Measurements from ENCODE around the gene SCAF1. TPM values are rescaled to one million over a fixed set of nuclear protein-coding genes. Genes with fewer than 3 reads are reported as not detected.

SCAF1 gene
- total RNA-seq, 1 experiment from 2014 or later, result 129 TPM

GRCh38 chr19:49660338-49660961 lies 18.4 kb downstream of the SCAF1 start:
- H3K27ac Mint-ChIP-seq (ENCODE audit: unreplicated experiment), result peak overlapping the region; percentile 42

GRCh38 chr19:49662011-49662410 lies 20.0 kb downstream of the SCAF1 start:
- Mint-ChIP-seq H3K27me3 (ENCODE audit: unreplicated experiment) (no peaks in the 10 kb centered on the region), H3K4me1 (ENCODE audit: low read depth, unreplicated experiment) (peaks cover 7% of the 10 kb centered on the region), H3K4me3 (ENCODE audit: low read depth, unreplicated experiment) (no peak overlapping the region), H3K9me3 (ENCODE audit: low read depth, unreplicated experiment) (no peaks in the 10 kb centered on the region), H3K27ac (ENCODE audit: unreplicated experiment) (no peak overlapping the region), H3K36me3 (ENCODE audit: insufficient read depth, unreplicated experiment) (peaks cover 95% of the 10 kb centered on the region)
- CTCF ChIA-PET, result no interaction called here
- no peak for TF ChIP-seq CTCF (IDR thresholded peaks at IDR 0.05; ENCODE audit: unreplicated experiment)
- BruUV-seq (replicated peaks), result no TSS peak
- intact Hi-C loops (cut with micrococcal nuclease; ENCODE audit: unreplicated experiment), result no loop called here
- DNase-seq, result no peak

More at GRCh38 chr19:49660338-49660961, 18.4 kb downstream of the SCAF1 start:
- no peak overlapping the region for H3K4me3 Mint-ChIP-seq (ENCODE audit: low read depth, unreplicated experiment)
- no peak for DNase-seq
- H3K9me3 Mint-ChIP-seq (ENCODE audit: low read depth, unreplicated experiment), result no peaks in the 10 kb centered on the region
- H3K36me3 Mint-ChIP-seq (ENCODE audit: insufficient read depth, unreplicated experiment), result peaks cover 95% of the 10 kb centered on the region
- no peaks in the 10 kb centered on the region for H3K4me1 Mint-ChIP-seq (ENCODE audit: low read depth, unreplicated experiment)
- H3K27me3 Mint-ChIP-seq (ENCODE audit: unreplicated experiment), result no peaks in the 10 kb centered on the region
- BruUV-seq (replicated peaks), result no TSS peak
- intact Hi-C loops (cut with micrococcal nuclease; ENCODE audit: unreplicated experiment), result no loop called here
- TF ChIP-seq CTCF (IDR thresholded peaks at IDR 0.05; ENCODE audit: unreplicated experiment), result no peak
- CTCF ChIA-PET, result no interaction called here

GRCh38 chr19:49663224-49663623 lies 21.2 kb downstream of the SCAF1 start:
- Mint-ChIP-seq H3K27me3 (ENCODE audit: unreplicated experiment) (no peaks in the 10 kb centered on the region), H3K36me3 (ENCODE audit: insufficient read depth, unreplicated experiment) (peaks cover 92% of the 10 kb centered on the region), H3K27ac (ENCODE audit: unreplicated experiment) (no peak overlapping the region), H3K9me3 (ENCODE audit: low read depth, unreplicated experiment) (no peaks in the 10 kb centered on the region), H3K4me1 (ENCODE audit: low read depth, unreplicated experiment) (peaks cover 13% of the 10 kb centered on the region), H3K4me3 (ENCODE audit: low read depth, unreplicated experiment) (peak overlapping the region; percentile 8)
- no TSS peak for BruUV-seq (replicated peaks)
- DNase-seq, result no peak
- CTCF ChIA-PET, result interaction anchor here (0.6 to 1.2 kb wide), 2 partner anchors 17 to 40 kb away, joined by 3 to 4 read pairs; no protein-coding TSS in a partner anchor
- intact Hi-C loops (cut with micrococcal nuclease; ENCODE audit: unreplicated experiment), result no loop called here
- no peak for TF ChIP-seq CTCF (IDR thresholded peaks at IDR 0.05; ENCODE audit: unreplicated experiment)

GRCh38 chr19:49664171-49665035 lies 22.4 kb downstream of the SCAF1 start:
- intact Hi-C loops (cut with micrococcal nuclease; ENCODE audit: unreplicated experiment), result loop anchor here (1.0 kb wide), 1 partner anchor 24 kb away; the partner anchor contains the start of gene RRAS
- DNase-seq, result peak; percentile 96
- no TSS peak for BruUV-seq (replicated peaks)
- Mint-ChIP-seq H3K27me3 (ENCODE audit: unreplicated experiment) (no peaks in the 10 kb centered on the region), H3K36me3 (ENCODE audit: insufficient read depth, unreplicated experiment) (peaks cover 87% of the 10 kb centered on the region), H3K9me3 (ENCODE audit: low read depth, unreplicated experiment) (no peaks in the 10 kb centered on the region), H3K27ac (ENCODE audit: unreplicated experiment) (peak overlapping the region; percentile 77), H3K4me1 (ENCODE audit: low read depth, unreplicated experiment) (peaks cover 13% of the 10 kb centered on the region), H3K4me3 (ENCODE audit: low read depth, unreplicated experiment) (peak overlapping the region; percentile 83)
- CTCF ChIA-PET, result interaction anchor here (0.7 to 2.5 kb wide), 4 partner anchors 9 to 24 kb away, joined by 3 to 10 read pairs (median 5); partner anchors contain the start of genes PRMT1 and RRAS
- no peak for TF ChIP-seq CTCF (IDR thresholded peaks at IDR 0.05; ENCODE audit: unreplicated experiment)

Measured in Calu3 (cell line).